Bronchus fibroblast of lung (primary cell): ENCODE data around the gene CDKN3. TPM values are rescaled to one million over a fixed set of nuclear protein-coding genes. Genes with fewer than 3 reads are reported as not detected.

Experiments used
- total RNA-seq: library from RNA; depleted of rRNA; stranded (reverse); fragments of >200 nt; gene quantifications from 2 replicates; pipeline ENCODE4 v1.2.3, GENCODE V29; 2015

CDKN3 gene, protein sequence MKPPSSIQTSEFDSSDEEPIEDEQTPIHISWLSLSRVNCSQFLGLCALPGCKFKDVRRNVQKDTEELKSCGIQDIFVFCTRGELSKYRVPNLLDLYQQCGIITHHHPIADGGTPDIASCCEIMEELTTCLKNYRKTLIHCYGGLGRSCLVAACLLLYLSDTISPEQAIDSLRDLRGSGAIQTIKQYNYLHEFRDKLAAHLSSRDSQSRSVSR
- total RNA-seq: 126 and 140 TPM in 2 replicates

DNA sequence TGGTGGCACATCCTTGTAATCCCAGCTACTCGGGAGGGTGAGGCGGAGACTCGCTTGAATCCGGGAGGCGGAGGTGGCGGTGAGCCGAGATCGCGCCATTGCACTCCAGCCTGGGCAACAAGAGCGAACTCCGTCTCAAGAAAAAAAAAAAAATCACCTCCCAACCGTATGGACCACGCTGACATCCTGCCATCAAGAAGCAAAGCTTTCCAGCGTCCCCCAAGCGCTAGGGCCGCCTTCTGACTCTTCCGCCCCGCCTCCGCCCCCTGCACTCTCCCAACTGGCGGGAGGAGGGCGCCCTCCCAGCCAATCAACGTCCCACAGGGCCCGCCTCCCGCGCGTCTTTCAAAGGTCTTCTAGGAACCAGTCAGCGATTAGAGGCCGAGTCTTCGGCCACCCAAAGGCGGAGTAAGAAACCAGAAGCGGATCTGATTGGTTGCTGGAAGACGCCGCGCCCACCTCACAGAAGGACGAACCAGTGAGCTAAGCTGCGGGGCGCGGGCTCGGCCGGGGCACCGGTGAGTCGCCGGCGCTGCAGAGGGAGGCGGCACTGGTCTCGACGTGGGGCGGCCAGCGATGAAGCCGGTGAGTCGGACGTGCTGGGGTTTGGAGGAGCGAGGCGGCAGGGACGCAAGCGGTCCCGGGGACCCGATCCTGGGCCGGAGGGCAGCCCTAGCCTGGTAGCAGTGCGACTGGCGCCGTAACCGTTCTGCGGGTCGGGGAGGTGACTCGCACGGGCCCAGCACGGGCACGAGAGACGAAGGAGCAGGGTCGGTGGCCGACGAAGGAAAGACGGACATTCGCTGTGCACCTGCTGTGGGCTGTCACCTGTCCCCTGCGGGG, at the start of gene CDKN3:
Gene CDKN3, plus strand, starts transcription at position 515 of the 843 bp plus-strand sequence. Its CDS starts 62 bp downstream, at position 577.

DNA sequence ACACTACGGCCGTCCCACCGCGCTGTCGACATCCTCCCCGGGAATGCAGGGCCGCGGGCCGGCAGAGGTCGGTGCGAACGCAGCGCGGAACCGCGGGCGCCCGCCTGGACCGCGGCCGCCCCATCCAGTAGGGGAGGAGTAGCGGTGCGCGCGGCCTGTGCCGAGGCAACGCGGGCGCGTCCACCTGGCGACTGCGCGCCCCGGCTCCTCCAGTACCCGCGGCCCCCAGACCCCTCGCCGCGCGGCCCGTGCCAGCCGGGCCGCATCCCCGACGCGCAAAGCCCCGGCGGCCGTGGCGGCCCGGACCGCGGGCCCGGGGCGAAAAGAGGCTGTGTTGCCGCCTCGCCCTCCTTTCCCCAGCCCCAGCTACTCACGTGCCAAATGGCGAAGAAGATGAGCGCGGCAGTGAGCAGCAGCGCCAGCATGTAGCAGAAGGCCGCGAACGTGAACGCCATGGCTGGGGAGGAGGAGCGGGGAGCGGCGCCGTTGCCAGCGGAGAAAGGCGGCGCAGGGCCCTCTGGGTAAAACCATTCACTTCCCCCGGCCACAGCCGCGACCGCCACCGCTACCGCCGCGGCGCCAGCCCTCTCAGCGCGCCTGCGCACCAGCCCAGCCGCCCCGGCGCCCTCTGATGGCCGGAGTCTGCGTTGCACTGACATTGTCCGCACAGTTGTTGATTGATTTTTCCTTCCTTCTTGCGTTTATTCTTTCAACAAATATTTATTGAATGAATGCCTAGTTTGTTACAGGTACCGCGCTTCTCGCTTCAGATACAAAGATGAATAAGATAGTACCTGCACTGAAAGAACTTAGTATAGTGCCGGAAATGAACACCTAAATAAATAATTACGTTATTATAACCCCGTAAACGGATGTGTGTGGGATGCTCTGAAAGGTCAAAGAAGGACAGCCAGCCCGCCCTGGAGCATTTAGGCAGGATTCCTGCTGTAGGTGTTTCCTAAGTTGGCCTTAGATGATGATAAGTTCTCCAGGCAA, 44.4 kb downstream of the CDKN3 start, which contains the start of gene CNIH1:
Gene CNIH1, minus strand, starts transcription at position 502 of the 996 bp plus-strand sequence. Its CDS starts 47 bp downstream, at position 455.

Other genes with a start within 250 kb of the CDKN3 start
- gene CNIH1, start 44.4 kb downstream of the CDKN3 start, total RNA-seq: 203 and 252 TPM in 2 replicates
- 50.5 and 64.6 TPM in 2 replicates for gene GMFB, start 92.0 kb downstream of the CDKN3 start, total RNA-seq
- 7.6 and 12.4 TPM in 2 replicates for gene CGRRF1, start 112.9 kb downstream of the CDKN3 start, total RNA-seq
- gene SAMD4A, start 170.1 kb downstream of the CDKN3 start, total RNA-seq: 12.4 and 14.4 TPM in 2 replicates